ENCODE data around the gene KCNC1. TPM values are rescaled to one million over a fixed set of nuclear protein-coding genes. Genes with fewer than 3 reads are reported as not detected.

The KCNC1 gene
- total RNA-seq, 1 experiment from 2014 or later: 0.04 TPM

DNA sequence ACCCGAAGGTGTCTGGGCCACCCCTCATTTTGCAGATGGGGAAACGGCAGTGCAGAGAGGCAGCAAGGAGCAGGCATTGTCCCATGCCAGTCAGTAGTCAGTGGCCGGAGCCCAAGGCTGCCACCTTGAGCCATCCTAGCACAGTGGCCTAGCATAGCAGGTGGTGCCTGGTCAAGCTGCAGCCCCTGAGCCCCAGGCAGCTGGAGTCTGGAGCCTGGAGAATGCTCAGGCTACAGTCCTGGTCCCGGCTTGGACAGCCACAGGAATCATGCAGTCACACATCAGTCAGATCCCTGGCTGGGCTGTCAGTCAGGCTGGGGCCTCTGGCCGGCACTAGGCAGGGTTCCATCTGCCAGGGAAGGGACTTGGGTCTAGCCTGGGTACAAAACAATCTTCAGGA, 18.6 kb downstream of the KCNC1 start:
- Histone ChIP-seq H3K56ac (ENCODE audit: insufficient read length, low read depth, low read length) (no peak overlapping the region), H3K23ac (ENCODE audit: insufficient read length, low read depth, low read length) (no peak overlapping the region), H3K27ac (ENCODE audit: insufficient read length, low read depth, low read length) (no peak overlapping the region), H3K9me3 (ENCODE audit: control insufficient read depth, low read depth, low read length) (no peaks in the 10 kb centered on the region), H2AK5ac (ENCODE audit: insufficient read length, low read length) (no peak overlapping the region), H2BK12ac (ENCODE audit: insufficient read length, low read depth, low read length) (no peak overlapping the region), H4K5ac (ENCODE audit: insufficient read length, low read depth, low read length) (no peak overlapping the region), H3K4me2 (ENCODE audit: insufficient read depth, insufficient read length, low read length) (no peak overlapping the region), H2BK20ac (ENCODE audit: low read depth, low read length, poor library complexity, severe bottlenecking) (no peak overlapping the region), H2BK15ac (ENCODE audit: low read depth, low read length) (no peak overlapping the region), H2BK120ac (ENCODE audit: low read depth, low read length, poor library complexity, severe bottlenecking) (no peak overlapping the region), H2BK5ac (ENCODE audit: insufficient read length, low read length) (no peak overlapping the region), H3K79me2 (ENCODE audit: insufficient read depth, low read length) (no peaks in the 10 kb centered on the region), H3K18ac (ENCODE audit: insufficient read length, low read depth, low read length) (no peak overlapping the region), H3T11ph (ENCODE audit: low read length) (no peak overlapping the region), H4K91ac (ENCODE audit: insufficient read length, low read depth, low read length) (no peak overlapping the region), H4K8ac (replicated peaks; ENCODE audit: insufficient read length, low read depth, low read length) (no peak overlapping the region), H3K9ac (ENCODE audit: extremely low read depth, insufficient read length, low read length) (no peak overlapping the region), H3K4me1 (ENCODE audit: insufficient read depth, low read length) (no peaks in the 10 kb centered on the region), H3K14ac (ENCODE audit: insufficient read depth, low read length) (no peak overlapping the region; the same call in 1 of the 2 replicates), H2AFZ (ENCODE audit: low read length) (no peak overlapping the region), H3K27me3 (ENCODE audit: insufficient read depth, low read length) (no peaks in the 10 kb centered on the region), H3K23me2 (ENCODE audit: insufficient read length, low read depth, low read length, poor library complexity, severe bottlenecking) (no peaks in the 10 kb centered on the region), H3K79me1 (ENCODE audit: insufficient read depth, low read depth, low read length, poor library complexity, severe bottlenecking) (no peaks in the 10 kb centered on the region), H3K4ac (ENCODE audit: low read depth, low read length) (no peak overlapping the region), H4K20me1 (ENCODE audit: control insufficient read depth, insufficient read depth, insufficient read length) (peaks cover 3% of the 10 kb centered on the region)
- DNase-seq: no peak
- TF ChIP-seq, protein P1, sequence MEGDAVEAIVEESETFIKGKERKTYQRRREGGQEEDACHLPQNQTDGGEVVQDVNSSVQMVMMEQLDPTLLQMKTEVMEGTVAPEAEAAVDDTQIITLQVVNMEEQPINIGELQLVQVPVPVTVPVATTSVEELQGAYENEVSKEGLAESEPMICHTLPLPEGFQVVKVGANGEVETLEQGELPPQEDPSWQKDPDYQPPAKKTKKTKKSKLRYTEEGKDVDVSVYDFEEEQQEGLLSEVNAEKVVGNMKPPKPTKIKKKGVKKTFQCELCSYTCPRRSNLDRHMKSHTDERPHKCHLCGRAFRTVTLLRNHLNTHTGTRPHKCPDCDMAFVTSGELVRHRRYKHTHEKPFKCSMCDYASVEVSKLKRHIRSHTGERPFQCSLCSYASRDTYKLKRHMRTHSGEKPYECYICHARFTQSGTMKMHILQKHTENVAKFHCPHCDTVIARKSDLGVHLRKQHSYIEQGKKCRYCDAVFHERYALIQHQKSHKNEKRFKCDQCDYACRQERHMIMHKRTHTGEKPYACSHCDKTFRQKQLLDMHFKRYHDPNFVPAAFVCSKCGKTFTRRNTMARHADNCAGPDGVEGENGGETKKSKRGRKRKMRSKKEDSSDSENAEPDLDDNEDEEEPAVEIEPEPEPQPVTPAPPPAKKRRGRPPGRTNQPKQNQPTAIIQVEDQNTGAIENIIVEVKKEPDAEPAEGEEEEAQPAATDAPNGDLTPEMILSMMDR (conservative IDR thresholded peaks at IDR 0.05): no peak
- Mint-ChIP-seq H3K27ac (no peak overlapping the region), H3K9me3 (no peaks in the 10 kb centered on the region), H3K27me3 (ENCODE audit: low read depth) (peaks cover 39% of the 10 kb centered on the region), H3K36me3 (ENCODE audit: insufficient read depth in 1 of 3, low read depth in 3 of 3) (no peaks in the 10 kb centered on the region), H3K4me1 (no peaks in the 10 kb centered on the region), H3K4me3 (no peak overlapping the region)
- no CpG with 5 or more reads among the region's 5 CpGs for WGBS (ENCODE audit: extremely low coverage, insufficient read length, low lambda C conversion rate)
